Effector memory CD8-positive, alpha-beta T cell (primary cell): ENCODE data around the gene CREBZF.
A peak's percentile ranks its signal among the peaks of the same experiment; 100 is the strongest.
"Not testable (repeated sequence)": the region's sequence is repeated elsewhere in the genome, so short reads cannot be mapped to it uniquely, and the experiment has no call there.

Source experiments
- ATAC-seq: fragments of 150-1000 bp; cut with Tn5 transposase; replicated peaks from 2 replicates; pipeline ENCODE4 v1.10.0; 2021; ENCODE audit warnings: mild to moderate bottlenecking, moderate library complexity
- DNase-seq, 3 experiments: peaks; one replicate each; pipeline ENCODE4 v3.0.0; 2021
- H3K27ac Mint-ChIP-seq, 2 donors: one replicate each; pipeline ENCODE4 v1.8.0; 2022; ENCODE audit warnings: mild to moderate bottlenecking in 2 of 2, mixed read lengths in 2 of 2, moderate library complexity in 2 of 2
- H3K27me3 Mint-ChIP-seq, 2 donors: one replicate each; pipeline ENCODE4 v1.8.0; 2022; ENCODE audit warnings: mixed read lengths in 2 of 2
- H3K36me3 Mint-ChIP-seq: one replicate; pipeline ENCODE4 v1.8.0; 2022; ENCODE audit warnings: mild to moderate bottlenecking, moderate library complexity, mixed read lengths; ENCODE audit not compliant: insufficient read depth
- H3K4me1 Mint-ChIP-seq, 2 donors: one replicate each; pipeline ENCODE4 v1.8.0; 2022; ENCODE audit warnings: low read depth in 2 of 2, mixed read lengths in 2 of 2
- H3K4me3 Mint-ChIP-seq, 2 donors: one replicate each; pipeline ENCODE4 v1.8.0; 2022; ENCODE audit warnings: mild to moderate bottlenecking in 2 of 2, mixed read lengths in 2 of 2, moderate library complexity in 2 of 2
- H3K9me3 Mint-ChIP-seq, 2 donors: one replicate each; pipeline ENCODE4 v1.8.0; 2022; ENCODE audit warnings: mixed read lengths in 2 of 2

The CREBZF gene

DNA sequence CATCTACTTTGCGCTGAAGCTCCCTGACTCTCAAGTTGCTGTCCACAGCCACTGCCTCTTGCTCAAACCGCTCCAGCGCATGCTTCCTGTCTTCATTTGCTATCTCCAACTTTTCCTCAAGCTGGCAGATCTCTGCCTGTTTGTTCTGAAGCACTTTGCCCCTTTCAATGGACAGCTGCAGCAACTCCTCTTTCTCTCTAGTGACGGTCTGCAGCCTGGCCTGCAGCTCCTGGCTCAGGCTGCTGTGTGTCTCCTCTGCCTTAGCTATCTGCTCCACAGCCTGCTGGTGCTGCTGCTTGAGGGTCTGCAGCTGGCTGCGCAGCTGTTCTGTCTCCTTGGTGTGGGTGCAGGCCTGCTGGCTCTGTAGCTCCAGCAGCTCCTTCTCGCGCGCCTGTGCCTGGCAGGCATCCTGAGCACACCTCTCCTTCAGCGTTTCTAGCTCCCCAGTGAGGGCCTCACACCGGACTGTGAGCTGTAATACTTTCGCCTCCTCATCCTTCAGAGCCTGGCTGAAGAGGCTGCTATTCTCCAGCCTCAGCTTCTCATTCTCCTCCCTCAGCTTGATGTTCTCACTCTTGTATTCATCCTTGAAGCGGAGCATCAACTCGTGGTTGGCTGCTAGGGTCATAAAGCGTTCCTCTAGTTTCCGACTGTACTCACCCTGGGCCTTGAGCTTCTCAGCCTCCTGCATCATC, 20.3 kb upstream of the CREBZF start:
- Mint-ChIP-seq H3K27ac (peak overlapping the region; percentile 28 to 47), H3K36me3 (no peaks in the 10 kb centered on the region), H3K9me3 (no peaks in the 10 kb centered on the region), H3K4me3 (no peak overlapping the region), H3K4me1 (peaks cover 7 to 20% of the 10 kb centered on the region in 2 donors), H3K27me3 (peaks cover 0 to 2% of the 10 kb centered on the region in 2 donors)
- ATAC-seq (no peak), DNase-seq (no peak)

DNA sequence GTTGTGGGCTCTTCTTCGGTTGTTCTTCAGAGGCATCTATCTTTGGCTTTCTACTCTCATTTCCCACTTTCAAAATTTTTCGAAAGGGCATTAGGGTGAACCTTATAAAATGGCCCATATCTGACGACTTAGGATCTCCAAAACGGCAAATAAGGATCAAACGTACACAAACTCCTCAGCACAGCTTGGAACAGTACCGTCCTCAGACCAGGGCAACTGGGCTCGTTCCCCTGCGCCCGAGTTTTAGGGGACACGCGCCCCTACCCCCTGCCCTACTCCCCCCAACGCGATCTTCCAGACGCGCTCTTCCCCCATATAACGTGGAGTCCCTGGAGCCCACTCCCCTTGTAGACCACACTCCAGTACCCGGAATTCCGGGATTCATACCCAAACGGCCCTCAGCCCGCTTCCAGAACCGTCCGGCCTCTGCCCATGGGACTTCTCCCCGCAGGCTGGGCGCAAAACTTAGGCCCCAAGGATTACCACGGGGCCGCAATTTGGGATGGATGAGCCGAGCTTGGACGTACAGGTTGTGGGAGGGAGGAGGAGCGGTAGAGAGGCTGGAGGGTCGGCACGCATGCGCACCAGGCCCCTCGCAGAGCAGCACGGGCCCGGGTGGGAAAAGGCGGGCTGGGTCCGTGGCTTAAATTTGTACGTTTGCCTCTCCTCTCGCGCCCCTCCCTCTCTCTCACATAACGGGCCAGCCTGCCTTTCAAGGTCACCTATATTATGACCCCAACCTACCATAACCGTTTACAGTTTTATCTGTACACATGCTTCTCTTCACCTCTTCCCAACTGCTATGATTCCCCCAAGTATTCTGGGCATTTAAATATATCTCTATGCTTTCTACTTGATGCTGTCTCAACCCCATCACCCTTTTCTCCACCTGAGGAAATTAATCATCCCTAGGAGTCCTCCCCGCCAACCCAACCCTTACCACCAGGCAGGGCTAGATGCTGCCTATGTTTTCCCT, 17.7 kb upstream of the CREBZF start:
- Mint-ChIP-seq H3K4me1 (peaks cover 7 to 20% of the 10 kb centered on the region in 2 donors), H3K36me3 (no peaks in the 10 kb centered on the region), H3K27me3 (peaks cover 0 to 5% of the 10 kb centered on the region in 2 donors), H3K4me3 (peak overlapping the region; percentile 80 to 87), H3K27ac (peak overlapping the region; percentile 79 to 92), H3K9me3 (no peaks in the 10 kb centered on the region)
- ATAC-seq (peak; percentile 79), DNase-seq (peak; percentile 36 to 49 (median 45))

DNA sequence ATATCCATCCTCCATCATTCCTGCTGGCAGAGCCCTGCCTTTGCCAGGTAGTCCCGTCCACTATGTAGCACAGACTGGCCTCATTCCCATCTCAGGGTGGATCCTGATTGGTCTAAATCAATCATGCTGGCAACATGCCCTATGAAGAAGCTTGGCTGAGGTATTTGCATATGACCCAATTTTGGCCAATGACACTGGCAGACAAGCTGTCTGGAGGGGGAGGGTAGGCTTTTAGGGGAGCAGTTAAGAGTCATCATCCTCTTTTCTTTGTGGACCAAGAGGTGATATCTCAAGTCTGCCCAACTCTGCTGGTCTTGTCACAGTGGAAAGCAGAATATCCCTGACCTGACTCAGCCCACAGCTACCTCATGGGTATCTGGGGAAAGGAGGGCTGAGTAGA, 16.0 kb upstream of the CREBZF start:
- Mint-ChIP-seq H3K27me3 (peaks cover 0 to 5% of the 10 kb centered on the region in 2 donors), H3K4me3 (no peak overlapping the region), H3K9me3 (no peaks in the 10 kb centered on the region), H3K27ac (no peak overlapping the region), H3K36me3 (no peaks in the 10 kb centered on the region), H3K4me1 (peaks cover 7 to 20% of the 10 kb centered on the region in 2 donors)
- ATAC-seq: peak; percentile 72
- no peak for DNase-seq

DNA sequence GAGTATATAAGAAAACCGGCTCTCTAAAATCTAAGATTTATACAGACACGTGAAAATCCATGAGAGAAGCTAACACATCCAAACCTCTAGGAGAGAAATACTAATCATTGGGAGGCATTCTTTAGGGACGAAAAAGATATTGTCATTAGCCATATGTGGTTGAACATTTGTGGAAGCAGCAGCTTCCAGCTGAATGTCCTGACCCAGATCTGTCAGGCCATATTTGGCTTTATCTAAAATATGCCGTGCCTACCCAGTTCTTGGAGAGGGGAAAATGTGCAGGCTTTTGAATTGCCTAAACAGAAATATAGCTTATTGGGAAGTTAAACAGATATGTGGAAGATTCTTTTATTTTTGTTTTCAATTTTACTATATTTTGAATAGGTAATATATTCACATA, 14.6 kb upstream of the CREBZF start:
- ATAC-seq: no peak
- Mint-ChIP-seq H3K27me3 (peaks cover 0 to 5% of the 10 kb centered on the region in 2 donors), H3K27ac (no peak overlapping the region), H3K4me1 (peaks cover 7 to 20% of the 10 kb centered on the region in 2 donors), H3K4me3 (no peak overlapping the region), H3K36me3 (no peaks in the 10 kb centered on the region), H3K9me3 (no peaks in the 10 kb centered on the region)
- DNase-seq: no peak

DNA sequence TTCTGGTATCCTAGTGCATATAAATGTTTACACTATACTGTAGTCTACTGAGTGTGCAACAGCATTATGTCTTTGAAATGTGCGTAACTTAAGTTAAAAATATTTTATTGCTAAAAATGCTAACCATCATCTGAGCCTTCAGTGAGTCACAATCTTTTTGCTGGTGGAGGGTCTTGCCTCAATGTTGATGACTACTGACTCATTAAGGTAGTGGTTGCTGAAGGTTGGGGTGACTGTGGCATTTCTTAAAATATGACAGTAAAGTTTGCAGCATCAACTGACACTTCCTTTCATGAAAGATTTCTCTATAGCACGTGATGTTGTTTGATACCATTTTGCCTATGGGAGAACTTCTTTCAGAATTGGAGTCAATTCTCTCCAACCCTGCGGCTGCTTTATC, 8.5 kb upstream of the CREBZF start:
- Mint-ChIP-seq H3K4me3 (no peak overlapping the region), H3K4me1 (no peaks in the 10 kb centered on the region), H3K9me3 (no peaks in the 10 kb centered on the region), H3K27me3 (peaks cover 0 to 7% of the 10 kb centered on the region in 2 donors), H3K27ac (no peak overlapping the region), H3K36me3 (no peaks in the 10 kb centered on the region)
- DNase-seq (no peak), ATAC-seq (no peak)

DNA sequence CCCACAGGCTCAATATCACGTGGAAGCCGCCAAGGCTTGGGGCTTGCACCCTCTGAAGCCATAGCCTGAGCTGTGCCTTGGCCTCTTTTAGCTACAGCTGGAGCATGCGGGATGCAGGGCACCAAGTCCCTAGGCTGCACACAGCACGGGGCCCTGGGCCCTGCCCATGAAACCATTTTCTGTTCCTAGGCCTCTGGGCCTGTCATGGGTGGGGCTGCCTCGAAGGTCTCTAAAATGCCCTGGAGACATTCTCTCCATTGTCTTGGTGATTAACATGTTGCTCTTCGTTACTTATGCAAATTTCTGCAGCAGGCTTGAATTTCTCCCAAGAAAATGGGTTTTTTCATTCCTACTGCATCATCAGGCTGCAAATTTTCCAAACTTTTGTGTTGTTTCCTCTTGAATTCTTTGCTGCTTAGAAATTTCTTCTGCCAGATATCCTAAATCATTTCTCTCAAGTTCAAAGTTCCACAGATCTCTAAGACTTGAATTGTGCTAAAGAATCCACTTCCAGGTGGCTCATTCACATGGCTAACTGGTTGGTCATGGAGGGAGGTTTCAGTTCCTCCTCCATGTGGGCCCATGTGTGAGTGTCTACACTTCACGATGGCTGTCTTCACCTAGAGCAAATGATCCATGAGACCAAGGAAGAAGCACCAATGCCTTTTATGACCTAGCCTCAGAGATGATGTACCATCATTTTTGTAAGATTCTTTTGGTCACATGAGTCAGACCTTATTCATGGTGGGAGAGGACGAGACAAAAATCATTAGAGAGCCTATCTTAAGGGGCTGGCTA, 7.4 kb upstream of the CREBZF start:
- ATAC-seq (no peak), DNase-seq (no peak)
- Mint-ChIP-seq H3K27me3 (peaks cover 0 to 7% of the 10 kb centered on the region in 2 donors), H3K4me3 (no peak overlapping the region), H3K4me1 (no peaks in the 10 kb centered on the region), H3K9me3 (no peaks in the 10 kb centered on the region), H3K27ac (no peak overlapping the region), H3K36me3 (no peaks in the 10 kb centered on the region)

DNA sequence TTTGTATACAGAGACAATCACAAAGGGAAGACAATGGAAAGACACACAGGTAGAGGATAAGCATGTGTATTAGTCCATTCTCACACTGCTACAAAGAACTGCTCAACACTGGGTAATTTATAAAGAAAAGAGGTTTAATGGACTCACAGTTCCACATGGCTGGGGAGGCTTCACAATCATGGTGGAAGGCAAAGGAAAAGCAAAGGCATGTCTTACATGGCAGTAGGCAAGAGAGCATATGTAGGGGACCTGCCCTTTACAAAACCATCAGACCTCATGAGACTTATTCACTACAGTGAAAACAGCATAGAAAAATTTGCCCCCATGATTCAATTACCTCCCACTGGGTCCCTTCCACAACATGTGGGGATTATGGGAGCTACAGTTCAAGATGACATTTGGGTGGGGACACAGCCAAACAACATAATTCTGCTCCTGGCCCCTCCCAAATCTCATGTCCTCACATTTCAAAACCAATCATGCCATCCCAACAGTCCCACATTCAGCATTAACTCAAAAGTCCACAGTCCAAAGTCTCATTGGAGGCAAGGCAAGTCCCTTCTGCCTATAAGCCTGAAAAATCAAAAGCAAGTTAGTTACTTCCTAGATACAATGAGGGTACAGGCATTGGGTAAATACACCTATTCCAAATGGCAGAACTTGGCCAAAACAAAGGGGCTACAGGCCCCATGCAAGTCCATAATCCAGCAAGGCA, 6.2 kb upstream of the CREBZF start:
- not testable (repeated sequence) for H3K4me1 Mint-ChIP-seq

DNA sequence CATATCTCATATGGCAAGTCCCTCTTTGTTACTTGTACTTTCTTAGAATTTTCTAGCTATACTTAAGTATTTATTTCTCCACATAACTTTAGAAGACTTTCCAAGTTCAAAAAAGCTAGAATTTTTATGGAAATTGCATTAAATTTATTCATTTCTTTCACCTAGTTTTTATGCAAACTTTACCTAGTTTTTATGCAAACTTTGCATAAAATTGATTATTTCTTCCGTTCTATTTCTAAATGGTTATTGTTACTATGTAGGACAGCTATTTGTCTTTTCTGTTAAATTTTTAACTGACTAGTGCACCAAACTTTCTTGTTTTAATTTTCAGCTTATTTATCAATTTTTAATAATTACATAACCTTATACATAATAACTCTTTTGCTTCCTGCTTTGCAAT, 3.2 kb upstream of the CREBZF start:
- H3K9me3 Mint-ChIP-seq: no peaks in the 10 kb centered on the region
- peaks cover 0 to 7% of the 10 kb centered on the region in 2 donors for H3K27me3 Mint-ChIP-seq
- DNase-seq (no peak), ATAC-seq (no peak)
- peaks cover 26% of the 10 kb centered on the region for H3K36me3 Mint-ChIP-seq
- H3K4me3 Mint-ChIP-seq: no peak overlapping the region
- no peak overlapping the region for H3K27ac Mint-ChIP-seq
- peaks cover 8 to 12% of the 10 kb centered on the region in 2 donors for H3K4me1 Mint-ChIP-seq

More for the DNA sequence above, 6.2 kb upstream of the CREBZF start:
- DNase-seq, H3K4me3 Mint-ChIP-seq, H3K36me3 Mint-ChIP-seq, H3K27ac Mint-ChIP-seq, ATAC-seq, H3K27me3 Mint-ChIP-seq, H3K9me3 Mint-ChIP-seq: not testable (repeated sequence)

DNA sequence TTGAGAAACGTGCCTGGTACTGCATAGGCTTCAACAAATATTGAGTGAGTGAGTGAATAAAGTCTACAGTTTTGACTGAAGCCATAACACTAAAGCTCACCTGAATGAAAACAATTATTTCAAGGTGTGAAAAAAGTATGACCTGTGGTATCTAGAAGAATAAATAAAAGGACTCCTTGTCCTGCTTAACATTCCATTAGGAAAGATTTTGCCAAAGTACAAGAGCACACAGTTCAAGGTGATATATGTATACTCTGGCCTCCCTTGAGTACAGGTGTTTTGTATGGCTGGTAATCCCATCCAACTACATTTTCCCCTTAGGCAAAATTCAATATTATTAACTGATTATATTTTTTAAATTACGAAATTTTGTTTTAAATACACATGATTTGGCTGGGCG, 1.8 kb upstream of the CREBZF start:
- no peaks in the 10 kb centered on the region for H3K9me3 Mint-ChIP-seq
- ATAC-seq: no peak
- no peaks in the 10 kb centered on the region for H3K27me3 Mint-ChIP-seq
- H3K27ac Mint-ChIP-seq: no peak overlapping the region
- no peak for DNase-seq
- peaks cover 36% of the 10 kb centered on the region for H3K36me3 Mint-ChIP-seq
- peaks cover 13 to 23% of the 10 kb centered on the region in 2 donors for H3K4me1 Mint-ChIP-seq
- no peak overlapping the region for H3K4me3 Mint-ChIP-seq

DNA sequence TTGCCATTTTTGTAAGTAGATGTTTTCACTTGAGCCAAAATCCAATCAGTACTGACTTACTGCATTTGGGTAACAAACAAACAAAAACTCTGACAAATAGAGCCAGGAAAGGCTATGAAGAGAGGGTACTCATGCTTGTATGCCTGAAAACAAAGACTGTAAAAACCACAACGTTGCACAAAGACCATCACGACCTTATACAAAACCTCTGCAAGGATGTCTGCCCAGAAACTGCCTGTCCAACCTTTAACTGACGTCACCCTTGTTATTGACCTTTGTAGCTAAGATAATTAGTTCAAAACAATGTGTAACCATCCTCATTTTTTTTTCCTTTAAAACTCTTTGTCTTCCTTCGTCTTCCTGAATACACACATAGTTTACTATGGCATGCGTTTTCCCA, 804 bp upstream of the CREBZF start:
- H3K9me3 Mint-ChIP-seq: no peaks in the 10 kb centered on the region
- peaks cover 44% of the 10 kb centered on the region for H3K36me3 Mint-ChIP-seq
- ATAC-seq: no peak
- no peaks in the 10 kb centered on the region for H3K27me3 Mint-ChIP-seq
- H3K27ac Mint-ChIP-seq: peak overlapping the region; percentile 99 to 100
- peak overlapping the region; percentile 96 to 100 for H3K4me3 Mint-ChIP-seq
- H3K4me1 Mint-ChIP-seq: peaks cover 19 to 31% of the 10 kb centered on the region in 2 donors
- DNase-seq: no peak

DNA sequence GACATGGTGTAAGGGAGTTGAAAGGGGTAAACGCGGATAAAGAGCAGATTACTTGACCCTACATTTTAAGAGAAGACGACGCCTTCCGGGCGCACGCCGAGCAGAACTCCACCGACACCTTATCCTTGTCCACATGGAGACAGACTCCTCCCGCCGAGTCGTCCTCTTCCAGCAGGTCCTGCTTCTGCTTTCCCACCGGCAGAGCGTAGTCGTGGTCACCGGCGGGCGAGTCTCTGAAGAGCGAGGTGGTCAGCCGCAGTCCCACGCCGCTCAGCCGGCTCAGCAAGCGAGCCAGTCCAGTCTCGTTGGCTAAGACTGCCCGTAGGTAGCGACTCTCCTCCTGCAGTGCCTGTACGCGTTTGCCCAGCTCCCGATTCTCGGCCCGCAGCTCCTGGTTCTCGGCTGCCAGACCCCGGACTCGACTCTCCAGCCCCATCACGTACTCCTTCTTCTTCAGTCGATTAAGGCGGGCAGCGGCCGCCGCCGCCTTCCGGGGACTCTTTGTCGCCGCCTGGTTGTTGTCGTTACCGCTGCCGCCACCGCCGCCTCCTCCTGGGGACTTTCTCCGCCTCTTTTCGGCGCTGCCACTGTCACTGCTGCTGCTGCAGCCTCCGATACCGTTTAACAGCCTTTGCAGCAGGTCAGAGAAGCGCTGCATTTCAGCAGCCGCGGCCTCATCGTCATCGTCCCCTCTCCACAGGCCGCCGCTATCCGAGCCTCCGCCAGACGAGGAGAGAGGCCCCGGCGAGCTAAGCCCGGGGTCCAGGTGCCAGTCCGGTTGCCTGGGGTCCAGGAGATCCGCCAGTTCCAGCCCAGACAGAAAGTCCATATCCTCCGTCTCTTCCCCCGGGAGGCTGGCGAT, 945 bp downstream of the CREBZF start:
- Mint-ChIP-seq H3K36me3 (peaks cover 62% of the 10 kb centered on the region), H3K4me3 (peak overlapping the region; percentile 96 to 100), H3K27me3 (no peaks in the 10 kb centered on the region), H3K9me3 (no peaks in the 10 kb centered on the region), H3K27ac (peak overlapping the region; percentile 99 to 100), H3K4me1 (peaks cover 27 to 46% of the 10 kb centered on the region in 2 donors)
- peak; percentile 79 for ATAC-seq
- peak; percentile 88 to 90 (median 89) for DNase-seq
